Memory B cell (primary cell): Measurements from ENCODE around the gene ZNF692.
"Not testable (repeated sequence)": the region's sequence is repeated elsewhere in the genome, so short reads cannot be mapped to it uniquely, and the experiment has no call there.

Source experiments
- ATAC-seq: fragments of 150-1000 bp; cut with Tn5 transposase; 2 replicates; pipeline ENCODE4 v1.10.0; 2021; ENCODE audit warnings: low read depth, mild to moderate bottlenecking, moderate library complexity
- DNase-seq, 2 donors: peaks; one replicate each; pipeline ENCODE4 v3.0.0; 2022; ENCODE audit warnings: low spot score in 2 of 2
- H3K27ac Mint-ChIP-seq: one replicate; pipeline ENCODE4 v1.8.0; 2022; ENCODE audit warnings: mild to moderate bottlenecking, moderate library complexity, mixed read lengths
- H3K27me3 Mint-ChIP-seq: one replicate; pipeline ENCODE4 v1.8.0; 2022; ENCODE audit warnings: mixed read lengths
- H3K36me3 Mint-ChIP-seq: one replicate; pipeline ENCODE4 v1.8.0; 2022; ENCODE audit warnings: mild to moderate bottlenecking, mixed read lengths
- H3K4me1 Mint-ChIP-seq: one replicate; pipeline ENCODE4 v1.8.0; 2022; ENCODE audit warnings: mixed read lengths
- H3K4me3 Mint-ChIP-seq: one replicate; pipeline ENCODE4 v1.8.0; 2022; ENCODE audit warnings: mild to moderate bottlenecking, moderate library complexity, mixed read lengths
- H3K9me3 Mint-ChIP-seq: one replicate; pipeline ENCODE4 v1.8.0; 2022; ENCODE audit warnings: mixed read lengths

Gene ZNF692

DNA sequence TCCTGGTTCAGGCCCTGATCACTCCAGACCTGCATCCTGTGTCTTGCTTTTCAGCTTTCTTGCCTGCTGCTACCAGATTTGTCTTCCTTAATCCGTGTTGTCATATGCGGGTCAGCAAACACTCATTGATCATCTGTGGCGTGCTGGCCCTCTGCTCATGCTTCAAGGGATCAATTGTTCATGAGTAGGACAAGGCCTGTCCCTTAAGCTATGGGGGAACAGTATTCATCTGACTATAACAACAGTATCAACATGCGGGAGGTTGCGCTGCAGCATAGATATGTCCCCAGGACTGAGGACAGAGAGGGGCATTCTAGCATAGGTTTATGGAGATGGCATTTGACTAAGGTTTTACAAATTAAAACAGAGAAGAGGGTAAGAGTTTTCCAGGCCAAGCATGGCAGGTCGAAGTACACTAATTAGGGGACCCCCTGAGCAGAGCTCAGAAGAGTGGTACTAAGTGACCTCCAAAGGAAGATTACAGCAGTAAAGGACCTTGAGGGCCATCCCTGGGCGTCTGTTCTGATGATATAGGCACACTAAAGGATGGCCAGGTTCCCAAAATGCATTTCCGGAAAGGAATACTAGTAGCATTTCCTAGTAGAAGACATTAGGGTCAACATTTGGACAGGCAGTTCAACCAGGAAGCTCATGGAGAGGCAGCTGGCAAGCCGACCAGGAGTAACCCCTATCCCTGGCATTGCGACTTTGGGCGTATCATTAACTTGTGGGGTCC lies 21.7 kb downstream of the ZNF692 start:
- DNase-seq (no peak), ATAC-seq (no peak)
- Mint-ChIP-seq H3K27ac (no peak overlapping the region), H3K27me3 (no peaks in the 10 kb centered on the region), H3K4me1 (peaks cover 11% of the 10 kb centered on the region), H3K4me3 (no peak overlapping the region), H3K36me3 (peaks cover 2% of the 10 kb centered on the region), H3K9me3 (no peaks in the 10 kb centered on the region)

DNA sequence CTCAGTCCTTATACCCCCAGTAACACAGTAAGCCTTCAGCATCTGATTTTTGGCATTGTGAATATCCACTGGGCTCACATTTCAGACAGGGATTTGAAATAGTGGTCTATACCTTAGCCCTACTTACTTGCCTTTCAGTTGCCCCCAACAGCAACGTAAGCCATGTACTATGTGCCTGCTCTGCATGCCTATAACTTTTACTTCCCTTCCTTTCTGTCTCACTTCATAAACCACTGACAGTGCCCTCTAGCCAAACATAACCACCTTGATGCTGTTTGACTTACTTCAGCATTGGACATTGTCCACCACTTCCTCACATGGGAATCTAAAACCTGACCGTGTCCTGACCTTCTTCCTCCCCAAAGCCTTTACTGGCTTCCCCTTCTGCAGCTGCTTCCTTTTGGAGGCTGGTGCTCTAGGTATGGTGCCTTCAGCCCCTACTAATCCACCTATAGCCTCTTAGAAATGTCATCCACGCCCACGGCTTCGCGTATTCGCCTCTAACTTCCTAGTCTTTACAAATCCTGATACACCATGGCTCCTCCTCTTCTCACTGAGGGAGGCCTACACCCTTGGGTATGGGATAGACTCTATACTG lies 24.4 kb downstream of the ZNF692 start:
- H3K4me3 Mint-ChIP-seq: no peak overlapping the region
- DNase-seq: no peak
- no peaks in the 10 kb centered on the region for H3K9me3 Mint-ChIP-seq

DNA sequence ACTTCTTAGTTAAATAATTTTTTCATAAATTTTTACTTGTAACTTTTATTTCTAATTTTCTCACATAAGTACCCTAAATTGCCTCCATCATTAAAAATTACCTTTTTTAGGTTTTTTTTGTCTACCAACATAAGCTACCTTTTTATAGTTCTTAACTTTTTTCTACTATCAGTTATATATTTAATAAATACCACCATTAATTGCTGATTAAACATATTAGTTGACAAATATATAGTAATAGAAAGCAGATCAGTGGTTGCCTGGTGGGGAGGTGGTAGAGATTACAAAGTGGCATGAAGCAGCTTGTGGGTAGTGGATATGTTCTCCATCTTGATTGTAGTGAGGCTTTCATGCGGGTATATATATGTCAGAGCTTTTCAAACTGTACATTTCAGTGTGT lies 27.0 kb downstream of the ZNF692 start:
- ATAC-seq (no peak), DNase-seq (no peak)
- Mint-ChIP-seq H3K9me3 (no peaks in the 10 kb centered on the region), H3K27me3 (no peaks in the 10 kb centered on the region), H3K4me3 (no peak overlapping the region), H3K4me1 (peaks cover 3% of the 10 kb centered on the region), H3K36me3 (no peaks in the 10 kb centered on the region), H3K27ac (no peak overlapping the region)

More for the DNA sequence above, 24.4 kb downstream of the ZNF692 start:
- no peak overlapping the region for H3K27ac Mint-ChIP-seq
- no peaks in the 10 kb centered on the region for H3K27me3 Mint-ChIP-seq
- H3K4me1 Mint-ChIP-seq: no peaks in the 10 kb centered on the region
- no peaks in the 10 kb centered on the region for H3K36me3 Mint-ChIP-seq
- no peak for ATAC-seq

DNA sequence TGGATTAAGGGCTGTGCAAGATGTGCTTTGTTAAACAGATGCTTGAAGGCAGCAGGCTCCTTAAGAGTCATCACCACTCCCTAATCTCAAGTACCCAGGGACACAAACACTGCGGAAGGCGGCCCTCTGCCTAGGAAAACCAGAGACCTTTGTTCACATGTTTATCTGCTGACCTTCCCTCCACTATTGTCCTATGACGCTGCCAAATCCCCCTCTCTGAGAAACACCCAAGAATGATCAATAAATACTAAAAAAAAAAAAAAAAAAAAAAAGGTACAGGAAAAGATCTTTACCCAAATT lies 28.2 kb downstream of the ZNF692 start:
- H3K9me3 Mint-ChIP-seq, H3K27me3 Mint-ChIP-seq: not testable (repeated sequence)

DNA sequence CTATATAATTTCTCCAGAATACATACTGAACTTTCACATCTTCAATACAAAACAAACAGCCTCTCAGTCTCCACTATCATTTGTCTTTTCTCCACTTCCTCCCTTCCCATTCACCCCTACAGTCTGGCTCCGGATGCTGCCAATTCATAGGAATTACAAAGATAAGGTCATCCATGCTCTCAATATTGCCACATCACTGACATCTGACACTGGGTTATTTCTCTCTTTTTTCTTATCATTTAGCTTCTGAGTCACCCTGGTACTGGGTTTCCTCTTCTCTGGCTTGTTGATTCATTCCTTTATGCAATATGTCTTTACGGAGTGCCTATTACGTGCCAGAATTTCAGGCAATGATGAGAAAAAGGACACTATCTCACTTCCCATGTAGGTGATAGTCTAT lies 30.0 kb downstream of the ZNF692 start:
- no peaks in the 10 kb centered on the region for H3K27me3 Mint-ChIP-seq
- peaks cover 25% of the 10 kb centered on the region for H3K4me1 Mint-ChIP-seq
- no peak for ATAC-seq
- H3K27ac Mint-ChIP-seq: no peak overlapping the region
- no peak overlapping the region for H3K4me3 Mint-ChIP-seq
- DNase-seq: no peak
- no peaks in the 10 kb centered on the region for H3K9me3 Mint-ChIP-seq
- H3K36me3 Mint-ChIP-seq: peaks cover 4% of the 10 kb centered on the region

More for the DNA sequence above, 28.2 kb downstream of the ZNF692 start:
- not testable (repeated sequence) for H3K4me1 Mint-ChIP-seq, H3K4me3 Mint-ChIP-seq, DNase-seq, ATAC-seq, H3K27ac Mint-ChIP-seq, H3K36me3 Mint-ChIP-seq

DNA sequence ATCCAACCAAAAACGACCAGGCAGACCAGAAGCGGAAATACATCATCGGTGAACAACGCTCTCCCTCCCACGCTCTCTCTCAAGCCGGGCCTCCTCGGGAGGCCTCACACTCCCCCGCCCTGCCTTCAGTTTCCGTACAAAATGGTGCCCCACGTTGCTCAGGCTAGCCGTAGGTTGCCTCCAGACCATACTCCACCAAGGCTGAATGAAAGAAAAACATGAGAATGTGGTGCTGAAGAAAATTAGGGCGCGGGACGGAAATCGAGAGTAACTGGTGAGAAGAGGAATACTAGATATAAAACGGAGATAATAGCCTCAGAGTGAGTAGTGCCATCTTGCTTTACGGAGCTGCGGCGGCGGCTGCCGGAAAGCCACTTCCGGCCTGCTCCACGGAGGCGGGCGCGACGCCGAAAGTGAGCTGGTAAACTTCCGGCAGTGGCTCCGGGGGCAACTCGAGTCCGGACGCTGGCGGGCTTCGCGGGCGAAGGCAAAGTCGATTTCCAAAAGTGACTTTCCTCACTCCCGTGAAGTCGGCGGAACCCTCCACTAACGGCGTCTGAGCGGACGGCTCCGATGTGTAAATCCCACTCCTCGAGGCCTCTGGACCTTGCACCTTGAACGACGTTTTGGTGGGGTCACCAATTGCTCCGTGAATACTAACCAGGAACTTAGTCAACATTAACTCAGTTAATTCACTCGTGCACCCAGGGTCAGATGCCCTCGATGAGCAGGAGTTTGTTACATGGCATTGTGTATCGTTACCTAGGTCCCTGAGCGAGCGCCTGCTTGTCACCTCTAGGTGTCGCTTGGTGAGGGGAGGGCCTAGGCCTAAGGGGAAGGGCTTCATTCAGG lies 32.8 kb downstream of the ZNF692 start, which contains the start of gene SH3BP5L:
TSS of gene SH3BP5L (minus strand) at position 7 of the 852 bp plus-strand sequence. CDS start 980 bp downstream, outside the sequence.
- peaks cover 39% of the 10 kb centered on the region for H3K4me1 Mint-ChIP-seq
- H3K4me3 Mint-ChIP-seq: peak within 1 kb of the TSS; percentile 99
- H3K9me3 Mint-ChIP-seq: no peaks in the 10 kb centered on the region
- H3K27ac Mint-ChIP-seq: peak within 1 kb of the TSS; percentile 94
- peaks cover 18% of the 10 kb centered on the region for H3K36me3 Mint-ChIP-seq
- peak; percentile 81 for ATAC-seq
- peak; percentile 88 to 89 for DNase-seq
- H3K27me3 Mint-ChIP-seq: no peaks in the 10 kb centered on the region

DNA sequence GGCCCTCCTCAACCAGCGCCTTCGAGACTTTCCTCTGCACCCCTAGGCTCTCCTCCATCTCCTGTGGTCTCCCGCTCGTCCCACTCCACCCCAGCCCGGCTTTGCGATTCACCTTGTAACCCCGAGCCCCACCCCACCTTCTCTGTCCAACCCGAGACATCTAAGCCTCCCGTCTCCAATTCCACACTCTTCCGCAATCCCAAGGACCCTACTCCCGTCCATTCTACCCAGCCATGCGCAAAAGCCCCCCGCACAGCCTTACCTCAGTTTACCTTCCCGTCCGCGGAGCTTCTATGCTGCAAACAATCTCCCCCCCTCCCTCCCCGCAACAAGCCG lies 33.3 kb downstream of the ZNF692 start:
- Mint-ChIP-seq H3K4me1 (peaks cover 42% of the 10 kb centered on the region), H3K4me3 (peak overlapping the region; percentile 99), H3K27me3 (no peaks in the 10 kb centered on the region), H3K9me3 (no peaks in the 10 kb centered on the region), H3K36me3 (peaks cover 22% of the 10 kb centered on the region), H3K27ac (peak overlapping the region; percentile 94)
- ATAC-seq: no peak
- no peak for DNase-seq

DNA sequence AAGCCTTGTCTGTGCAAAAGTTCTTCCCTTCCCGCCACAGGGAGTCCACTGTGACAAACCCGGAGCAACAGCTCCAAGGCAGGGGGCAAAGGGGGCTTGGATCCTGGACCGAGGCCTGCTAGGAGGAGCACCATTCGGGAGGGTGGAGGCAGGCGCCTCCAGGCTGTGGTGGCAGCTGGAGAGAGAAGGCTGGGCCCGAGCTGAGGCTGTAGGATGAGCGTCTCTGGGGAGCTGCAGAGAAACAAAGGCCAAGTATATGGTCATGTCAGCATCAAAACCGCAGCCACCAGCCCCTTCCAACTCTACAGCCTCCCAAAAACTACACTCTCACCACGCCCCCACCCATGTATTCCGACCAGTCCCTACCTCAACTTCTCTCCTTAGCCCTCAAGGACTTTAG lies 33.7 kb downstream of the ZNF692 start:
- Mint-ChIP-seq H3K27ac (peak overlapping the region; percentile 94), H3K4me3 (peak overlapping the region; percentile 99), H3K27me3 (no peaks in the 10 kb centered on the region), H3K36me3 (peaks cover 25% of the 10 kb centered on the region), H3K9me3 (no peaks in the 10 kb centered on the region), H3K4me1 (peaks cover 46% of the 10 kb centered on the region)
- DNase-seq: no peak
- ATAC-seq: no peak

DNA sequence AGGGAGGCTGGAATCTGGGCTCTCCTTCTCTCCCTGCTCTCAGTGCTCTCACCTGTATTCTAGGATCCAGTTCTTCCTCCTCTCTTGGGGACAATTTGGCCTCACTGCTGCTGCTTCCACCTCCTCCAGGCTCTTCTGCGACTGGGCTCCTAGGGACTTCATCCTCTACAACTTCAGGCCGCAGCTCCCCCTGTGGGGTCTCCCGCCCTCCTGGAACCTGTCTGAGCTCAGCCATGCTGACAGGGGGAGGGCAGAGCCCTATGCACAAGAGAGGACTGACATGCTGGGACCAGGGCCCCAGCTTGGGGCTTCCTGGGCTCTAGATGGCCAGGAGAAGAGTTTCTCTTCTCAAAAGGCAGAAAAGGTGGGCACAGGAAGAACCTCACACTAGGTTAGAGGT lies 34.2 kb downstream of the ZNF692 start:
- peak overlapping the region; percentile 94 for H3K27ac Mint-ChIP-seq
- no peak for DNase-seq
- ATAC-seq: no peak
- H3K4me1 Mint-ChIP-seq: peaks cover 49% of the 10 kb centered on the region
- H3K36me3 Mint-ChIP-seq: peaks cover 27% of the 10 kb centered on the region
- H3K27me3 Mint-ChIP-seq: no peaks in the 10 kb centered on the region
- H3K4me3 Mint-ChIP-seq: peak overlapping the region; percentile 99
- H3K9me3 Mint-ChIP-seq: no peaks in the 10 kb centered on the region

DNA sequence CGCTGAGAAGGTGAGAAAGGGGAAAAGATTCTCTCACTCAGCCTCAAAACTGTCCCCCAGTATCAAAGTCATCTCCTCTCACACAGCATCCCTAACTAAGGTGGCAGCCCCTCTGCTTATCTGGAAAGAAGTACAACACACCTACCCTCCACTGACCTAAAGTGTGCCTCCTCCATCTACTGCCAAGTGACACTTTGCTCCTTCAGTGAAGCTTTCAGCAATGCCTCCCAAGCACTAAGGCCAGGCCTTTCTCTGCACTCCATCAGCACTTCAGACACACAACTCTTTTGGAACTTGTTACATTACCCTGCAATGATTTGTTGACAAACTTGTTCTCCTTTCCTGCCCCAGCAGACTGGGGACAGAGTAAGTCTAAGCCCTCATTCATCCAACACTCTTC lies 34.6 kb downstream of the ZNF692 start:
- DNase-seq (no peak), ATAC-seq (no peak)
- peak overlapping the region; percentile 99 for H3K4me3 Mint-ChIP-seq
- peaks cover 27% of the 10 kb centered on the region for H3K36me3 Mint-ChIP-seq
- H3K27me3 Mint-ChIP-seq: no peaks in the 10 kb centered on the region
- H3K27ac Mint-ChIP-seq: peak overlapping the region; percentile 94
- peaks cover 50% of the 10 kb centered on the region for H3K4me1 Mint-ChIP-seq
- H3K9me3 Mint-ChIP-seq: no peaks in the 10 kb centered on the region

DNA sequence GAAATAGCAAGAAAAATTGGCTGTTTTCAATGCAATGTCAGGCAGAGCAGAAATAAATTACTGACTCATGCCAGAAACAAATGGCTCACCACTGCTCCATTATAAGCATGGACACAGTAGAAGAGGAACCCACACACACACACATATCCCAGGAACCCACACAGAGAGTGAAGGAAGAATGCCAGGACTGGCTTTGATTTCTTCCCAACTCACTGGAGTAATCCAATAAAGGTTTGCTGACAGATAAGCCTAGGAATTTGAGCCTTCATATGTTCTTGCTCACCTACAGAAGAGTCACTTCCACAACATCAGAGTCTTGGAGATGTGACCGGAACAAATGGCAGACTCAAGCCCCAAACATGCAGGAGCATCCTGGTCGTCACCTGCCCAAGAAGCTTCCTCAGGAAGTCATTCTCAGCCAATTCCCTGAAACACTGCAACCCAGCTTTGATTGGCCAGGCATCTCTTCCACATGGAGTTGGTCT lies 35.3 kb downstream of the ZNF692 start:
- H3K27me3 Mint-ChIP-seq: no peaks in the 10 kb centered on the region
- H3K27ac Mint-ChIP-seq: peak overlapping the region; percentile 94
- ATAC-seq (no peak), DNase-seq (no peak)
- H3K4me1 Mint-ChIP-seq: peaks cover 55% of the 10 kb centered on the region
- H3K36me3 Mint-ChIP-seq: peaks cover 32% of the 10 kb centered on the region
- peak overlapping the region; percentile 99 for H3K4me3 Mint-ChIP-seq
- H3K9me3 Mint-ChIP-seq: no peaks in the 10 kb centered on the region

DNA sequence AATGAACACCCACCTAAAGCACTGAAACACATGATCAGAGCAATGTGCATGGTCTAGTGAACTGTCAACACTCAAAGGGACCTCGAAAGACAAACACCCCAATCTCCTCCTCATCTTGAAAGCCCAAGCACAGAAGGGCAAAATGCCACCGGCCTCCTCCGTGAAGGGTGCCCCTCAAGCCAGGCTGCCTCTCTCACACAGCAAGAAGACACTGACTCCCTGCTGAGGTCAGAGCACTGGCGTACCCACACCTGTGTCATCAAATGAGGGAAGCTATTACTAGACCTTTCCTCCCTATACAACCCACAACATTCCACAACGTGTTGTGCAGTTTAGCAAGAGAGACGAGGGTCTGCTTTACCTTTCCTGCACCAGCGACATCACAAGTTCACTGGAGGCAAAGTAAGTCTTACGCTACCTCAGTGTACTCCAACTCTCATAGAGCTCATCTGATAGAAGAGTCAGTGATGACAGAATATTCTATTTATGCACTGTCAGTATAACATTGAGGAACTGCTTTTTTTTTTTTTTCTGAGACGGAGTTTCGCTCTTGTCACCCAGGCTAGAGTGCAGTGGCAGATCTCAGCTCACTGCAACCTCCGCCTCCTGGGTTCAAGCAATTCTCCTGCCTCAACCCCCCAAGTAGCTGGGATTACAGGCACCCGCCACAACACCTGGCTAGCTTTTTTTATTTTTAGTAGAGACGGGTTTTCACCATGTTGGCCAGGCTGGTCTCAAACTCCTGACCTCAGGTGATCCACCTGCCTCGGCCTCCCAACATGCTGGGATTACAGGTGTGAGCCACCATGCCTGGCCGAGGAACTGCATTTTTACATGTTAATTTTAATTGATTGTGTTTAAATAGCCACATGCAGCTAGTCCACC lies 36.5 kb downstream of the ZNF692 start:
- peaks cover 63% of the 10 kb centered on the region for H3K4me1 Mint-ChIP-seq

DNA sequence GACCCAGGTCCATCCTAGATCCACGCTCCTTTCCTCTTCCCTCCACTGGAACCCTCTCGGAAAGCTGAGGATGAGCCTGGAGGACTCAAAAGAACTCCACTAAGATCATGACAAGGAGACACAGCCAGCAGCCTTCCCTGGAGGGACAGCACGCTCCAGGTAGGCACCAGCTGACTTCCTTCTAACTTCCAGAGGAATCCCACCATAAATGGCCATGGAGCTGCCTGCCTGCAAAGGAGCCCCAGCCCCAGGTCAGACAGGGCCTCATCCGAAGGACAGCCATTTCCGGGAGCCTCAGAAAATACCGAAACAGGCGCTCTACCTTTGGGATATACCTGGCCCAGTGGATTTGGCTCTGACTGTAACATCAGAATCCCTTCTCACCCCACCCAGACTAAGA lies 37.2 kb downstream of the ZNF692 start:
- no peak overlapping the region for H3K4me3 Mint-ChIP-seq
- no peaks in the 10 kb centered on the region for H3K27me3 Mint-ChIP-seq
- H3K36me3 Mint-ChIP-seq: peaks cover 35% of the 10 kb centered on the region
- ATAC-seq (no peak), DNase-seq (no peak)
- peaks cover 64% of the 10 kb centered on the region for H3K4me1 Mint-ChIP-seq
- peak overlapping the region; percentile 86 for H3K27ac Mint-ChIP-seq
- H3K9me3 Mint-ChIP-seq: no peaks in the 10 kb centered on the region

More for the DNA sequence above, 36.5 kb downstream of the ZNF692 start:
- peaks cover 34% of the 10 kb centered on the region for H3K36me3 Mint-ChIP-seq
- ATAC-seq (peak; percentile 28), DNase-seq (peak in 1 of 2 donors; percentile 20)
- H3K4me3 Mint-ChIP-seq: peak overlapping the region; percentile 99
- H3K9me3 Mint-ChIP-seq: no peaks in the 10 kb centered on the region
- no peaks in the 10 kb centered on the region for H3K27me3 Mint-ChIP-seq
- H3K27ac Mint-ChIP-seq: peak overlapping the region; percentile 86
